Common myeloid progenitor, CD34-positive (primary cell): Measurements from ENCODE around the gene LYST.

Source experiments
- CTCF ChIA-PET: fragments of 350-600 bp; sonication (Branson Sonifier 250); formaldehyde crosslinking; loops from one replicate; lab custom pipeline; 2021; ENCODE audit warnings: antibody characterized with exemption; lab: Charles Lee
- POLR2A ChIA-PET: fragments of 350-600 bp; sonication (Branson Sonifier 250); formaldehyde crosslinking; loops from one replicate; lab custom pipeline; 2021; ENCODE audit warnings: antibody characterized with exemption; lab: Charles Lee
- DNase-seq, 3 donors: peaks; one replicate each; pipeline versions ENCODE4 v3.0.0 to v3.0.0-alpha.2; 2013
- H3K27ac ChIP-seq, 2 experiments: 1 replicate in 1 of 2; 2 replicates in 1 of 2; pipeline ENCODE4 v1.7.0; 2013; ENCODE audit warnings: inconsistent platforms in 2 of 2, low read length in 2 of 2, mild to moderate bottlenecking in 2 of 2, low read depth in 1 of 2, moderate library complexity in 1 of 2; ENCODE audit not compliant: severe bottlenecking in 2 of 2, insufficient read depth in 1 of 2, poor library complexity in 1 of 2
- H3K27me3 ChIP-seq, 5 experiments: replicated peaks in 2 of 5; 1 replicate in 3 of 5; 2 replicates in 2 of 5; pipeline versions ENCODE4 v1.6.1 to v1.7.0; 2013; ENCODE audit warnings: low read length in 4 of 5, mild to moderate bottlenecking in 2 of 5, moderate library complexity in 2 of 5, inconsistent platforms in 1 of 5; ENCODE audit not compliant: insufficient read depth in 5 of 5, control insufficient read depth in 4 of 5
- H3K36me3 ChIP-seq, 4 experiments: 1 replicate in 2 of 4; 2 replicates in 2 of 4; pipeline versions ENCODE4 v1.6.1 to v1.7.0; 2013; ENCODE audit warnings: low read length in 3 of 4, control low read depth in 1 of 4, mild to moderate bottlenecking in 1 of 4; ENCODE audit not compliant: control insufficient read depth in 4 of 4, insufficient read depth in 4 of 4
- H3K4me1 ChIP-seq, 4 experiments: 1 replicate in 3 of 4; 2 replicates in 1 of 4; pipeline versions ENCODE4 v1.6.1 to v1.7.1; 2013; ENCODE audit warnings: low read length in 3 of 4, mild to moderate bottlenecking in 3 of 4, control low read depth in 1 of 4, inconsistent platforms in 1 of 4, moderate library complexity in 1 of 4; ENCODE audit not compliant: control insufficient read depth in 4 of 4, insufficient read depth in 4 of 4; ENCODE audit errors: control extremely low read depth in 1 of 4
- H3K4me3 ChIP-seq, 7 experiments: 1 replicate in 4 of 7; 2 replicates in 3 of 7; pipeline versions ENCODE4 v1.5.1 to v1.7.0; 2013; ENCODE audit warnings: mild to moderate bottlenecking in 7 of 7, low read length in 6 of 7, moderate library complexity in 6 of 7, inconsistent platforms in 2 of 7, low read depth in 2 of 7, control low read depth in 1 of 7; ENCODE audit not compliant: insufficient read depth in 4 of 7, control insufficient read depth in 1 of 7; ENCODE audit errors: extremely low read depth in 1 of 7
- H3K9me3 ChIP-seq, 5 experiments: 1 replicate in 4 of 5; 2 replicates in 1 of 5; pipeline versions ENCODE4 v1.6.1 to v1.7.1; 2013; ENCODE audit warnings: low read length in 4 of 5, mild to moderate bottlenecking in 2 of 5, inconsistent platforms in 1 of 5, low read depth in 1 of 5, moderate library complexity in 1 of 5; ENCODE audit not compliant: control insufficient read depth in 4 of 5, insufficient read depth in 2 of 5; ENCODE audit errors: control extremely low read depth in 1 of 5
- WGBS: methylation state at CpG from one replicate; pipeline ENCODE4 v1.1.5; 2013; ENCODE audit not compliant: insufficient coverage; 5-methylcytosine and 5-hydroxymethylcytosine counted together

LYST gene

DNA sequence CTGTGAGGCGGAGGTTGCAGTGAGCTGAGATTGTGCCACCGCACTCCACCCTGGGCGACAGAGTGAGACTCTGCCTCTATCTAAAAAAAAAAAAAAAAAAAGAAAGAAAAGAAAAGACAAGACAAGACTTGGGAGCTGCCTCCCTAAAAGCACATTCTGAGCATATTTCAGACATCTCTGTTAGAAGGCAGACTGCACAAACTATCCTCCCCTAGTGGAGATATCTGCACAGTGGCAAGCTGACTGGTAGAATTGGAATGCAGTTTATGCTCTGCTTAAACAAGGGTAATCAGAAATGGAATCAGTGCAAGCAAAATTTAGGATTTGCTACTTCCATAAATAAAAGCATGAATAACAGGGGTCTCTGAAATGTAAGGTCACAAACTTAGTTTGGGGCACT lies 248.9 kb downstream of the LYST start:
- 100% methylated on average over 3 of the region's 3 CpGs for WGBS
- H3K4me3 ChIP-seq = no peak overlapping the region
- ChIA-PET POLR2A (no interaction called here), CTCF (interaction anchor here (0.6 kb wide), 1 partner anchor 17 kb away, joined by 3 read pairs; no protein-coding TSS in a partner anchor)
- peaks cover 0 to 5% (median 0%) of the 10 kb centered on the region in 5 experiments for H3K27me3 ChIP-seq
- H3K4me1 ChIP-seq = no peaks in the 10 kb centered on the region
- no peaks in the 10 kb centered on the region for H3K9me3 ChIP-seq
- H3K27ac ChIP-seq = no peak overlapping the region
- H3K36me3 ChIP-seq = no peaks in the 10 kb centered on the region
- no peak for DNase-seq

DNA sequence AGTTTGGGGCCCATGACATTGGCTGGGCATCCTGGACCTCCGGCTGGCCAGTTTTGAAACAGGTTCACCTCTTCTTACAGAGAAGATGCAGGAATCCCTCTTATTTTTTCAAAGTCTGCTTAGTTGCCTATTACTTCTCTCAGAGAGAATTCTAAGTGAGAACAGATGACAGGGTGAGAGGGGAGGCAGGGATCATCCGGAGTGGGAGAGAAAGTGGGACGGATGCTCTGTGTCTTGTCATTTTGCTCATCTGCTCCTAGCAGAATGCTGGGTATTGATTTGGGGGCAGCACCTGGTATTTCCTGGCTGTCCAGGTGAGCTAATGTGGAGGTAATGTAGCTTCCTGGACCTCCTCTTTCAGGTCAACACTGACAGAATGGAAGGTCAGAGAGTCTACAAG lies 249.6 kb downstream of the LYST start:
- DNase-seq = no peak
- Histone ChIP-seq H3K27me3 (peaks cover 0 to 5% (median 0%) of the 10 kb centered on the region in 5 experiments), H3K4me3 (no peak overlapping the region), H3K4me1 (no peaks in the 10 kb centered on the region), H3K36me3 (no peaks in the 10 kb centered on the region), H3K9me3 (no peaks in the 10 kb centered on the region), H3K27ac (no peak overlapping the region)
- ChIA-PET POLR2A (no interaction called here), CTCF (no interaction called here)
- WGBS = 100% methylated on average over 3 of the region's 3 CpGs

DNA sequence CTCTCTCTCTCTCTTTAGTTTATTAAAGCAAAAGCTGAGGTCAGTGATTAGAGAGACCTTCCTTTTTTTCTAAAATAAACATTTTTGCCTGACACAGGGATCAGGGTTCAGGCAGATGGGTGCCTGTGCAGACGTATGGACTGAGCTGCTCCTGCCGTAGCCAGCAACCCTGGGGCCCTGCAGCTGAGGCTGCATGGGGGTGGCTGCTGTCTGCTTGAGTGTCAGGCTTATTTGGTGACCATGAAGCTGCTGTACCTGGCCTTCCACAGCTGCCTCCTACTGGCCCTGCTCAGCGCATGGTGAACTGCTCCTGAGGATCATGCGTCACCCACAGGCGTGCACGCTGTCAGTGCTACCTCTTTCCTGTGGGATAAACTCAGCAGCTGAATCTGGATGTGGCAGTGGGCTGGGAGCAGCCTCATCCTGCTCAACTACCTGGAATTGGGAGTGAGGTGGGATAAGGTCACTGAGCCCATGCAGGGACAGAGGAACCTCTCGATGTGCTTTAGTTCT lies 252.2 kb downstream of the LYST start:
- WGBS = 98% methylated on average over 5 of the region's 7 CpGs
- H3K4me1 ChIP-seq = no peaks in the 10 kb centered on the region
- no peaks in the 10 kb centered on the region for H3K9me3 ChIP-seq
- ChIA-PET CTCF (interaction anchor here (1.4 to 3.9 kb wide), 3 partner anchors 14 to 20 kb away, joined by 4 to 28 read pairs (median 5); no protein-coding TSS in a partner anchor), POLR2A (interaction anchor here (0.6 kb wide), 1 partner anchor 47 kb away, joined by 3 read pairs; no protein-coding TSS in a partner anchor)
- no peaks in the 10 kb centered on the region for H3K36me3 ChIP-seq
- H3K27me3 ChIP-seq = peaks cover 0 to 5% (median 0%) of the 10 kb centered on the region in 5 experiments
- no peak overlapping the region for H3K27ac ChIP-seq
- no peak overlapping the region for H3K4me3 ChIP-seq
- DNase-seq = no peak

DNA sequence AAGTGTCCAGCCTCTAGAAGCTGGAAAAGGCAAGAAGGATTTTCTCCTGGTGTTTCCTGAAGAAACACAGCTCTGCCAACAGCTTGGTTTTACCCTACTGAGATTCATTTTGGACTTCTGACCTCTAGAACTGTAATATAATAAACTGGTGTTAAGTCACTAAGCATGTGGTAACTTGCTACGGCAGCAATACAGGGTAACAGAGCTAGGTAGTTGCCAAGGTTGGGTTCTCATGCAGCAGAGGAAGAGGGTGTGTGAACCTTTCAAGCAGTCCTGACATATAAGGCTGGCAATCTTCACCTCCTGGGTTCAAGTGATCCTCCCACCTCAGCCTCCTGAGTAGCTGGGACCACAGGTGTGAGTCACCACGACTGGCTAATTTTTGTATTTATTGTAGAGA lies 253.1 kb downstream of the LYST start:
- Histone ChIP-seq H3K27me3 (peaks cover 0 to 5% (median 0%) of the 10 kb centered on the region in 5 experiments), H3K27ac (no peak overlapping the region), H3K36me3 (no peaks in the 10 kb centered on the region), H3K4me3 (no peak overlapping the region), H3K4me1 (no peaks in the 10 kb centered on the region), H3K9me3 (no peaks in the 10 kb centered on the region)
- WGBS = no CpG with 5 or more reads among the region's 2 CpGs
- POLR2A ChIA-PET = no interaction called here
- DNase-seq = no peak
- CTCF ChIA-PET = interaction anchor here (1.4 to 3.9 kb wide), 3 partner anchors 13 to 19 kb away, joined by 4 to 28 read pairs (median 5); no protein-coding TSS in a partner anchor

DNA sequence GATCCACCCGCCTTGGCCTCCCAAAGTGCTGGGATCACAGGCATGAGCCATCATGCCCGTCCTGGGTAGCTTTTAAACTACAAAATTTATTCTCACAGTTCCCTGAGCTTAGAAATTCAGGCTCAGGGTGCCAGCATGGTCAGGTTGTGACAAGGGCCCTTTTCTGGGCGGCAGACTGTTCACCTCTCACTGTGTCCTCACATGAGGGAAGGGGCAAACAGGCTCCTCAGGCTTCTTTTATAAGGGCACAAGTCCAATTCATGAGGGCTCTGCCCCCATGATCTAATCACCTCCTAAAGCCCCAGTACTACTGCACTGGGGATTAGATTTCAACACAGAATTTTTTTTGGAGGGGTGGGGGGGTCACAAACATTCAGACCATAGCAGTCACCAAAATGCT lies 253.9 kb downstream of the LYST start:
- Histone ChIP-seq H3K27me3 (peaks cover 0 to 5% (median 0%) of the 10 kb centered on the region in 5 experiments), H3K4me1 (no peaks in the 10 kb centered on the region), H3K4me3 (no peak overlapping the region), H3K27ac (no peak overlapping the region), H3K9me3 (no peaks in the 10 kb centered on the region), H3K36me3 (no peaks in the 10 kb centered on the region)
- WGBS = 100% methylated on average over 3 of the region's 3 CpGs
- ChIA-PET POLR2A (no interaction called here), CTCF (interaction anchor here (0.8 to 3.9 kb wide), 3 partner anchors 9 to 18 kb away, joined by 3 to 28 read pairs (median 4); no protein-coding TSS in a partner anchor)
- DNase-seq = no peak
